Measurements from ENCODE around the gene FCN3.

FCN3 gene

GRCh38 chr1:27366411-27367159, 8.0 kb downstream of the FCN3 start, which contains the start of gene MAP3K6:
Gene MAP3K6 (minus strand): TSS chr1:27366961. CDS start chr1:27366597, 364 bp downstream.
- TF ChIP-seq SPI1 (IDR thresholded peaks at IDR 0.05; ENCODE audit: low read depth, low read length): no peak
- no peak for TF ChIP-seq PAX5 (IDR thresholded peaks at IDR 0.05; ENCODE audit: insufficient read depth, low read length, severe bottlenecking)
- no peak for TF ChIP-seq POLR2A (IDR thresholded peaks at IDR 0.05; ENCODE audit: low read depth, low read length)
- TF ChIP-seq TAF1 (IDR thresholded peaks at IDR 0.05; ENCODE audit: low read depth, low read length): no peak
- no peak for TF ChIP-seq POU2F2 (IDR thresholded peaks at IDR 0.05; ENCODE audit: low read depth, low read length)
- TF ChIP-seq POLR2AphosphoS5 (IDR thresholded peaks at IDR 0.05; ENCODE audit: low read depth, low read length): no peak
- FAIRE-seq: peak; percentile 66
- DNase-seq (ENCODE audit: insufficient read length, low spot score): peak; percentile 59

- FAIRE-seq (peak; percentile 28), DNase-seq (ENCODE audit: insufficient read length, low spot score) (peak; percentile 66)
- TF ChIP-seq SPI1 (IDR thresholded peaks at IDR 0.05; ENCODE audit: low read depth, low read length) (no peak), POLR2AphosphoS5 (IDR thresholded peaks at IDR 0.05; ENCODE audit: low read depth, low read length) (no peak), PAX5 (IDR thresholded peaks at IDR 0.05; ENCODE audit: insufficient read depth, low read length, severe bottlenecking) (no peak), TAF1 (IDR thresholded peaks at IDR 0.05; ENCODE audit: low read depth, low read length) (no peak), POLR2A (IDR thresholded peaks at IDR 0.05; ENCODE audit: low read depth, low read length) (no peak), POU2F2 (IDR thresholded peaks at IDR 0.05; ENCODE audit: low read depth, low read length) (no peak)
These were observed 8.6 kb downstream of the FCN3 start for GRCh38 chr1:27366113-27366410.

GRCh38 chr1:27365372-27366112, 9.1 kb downstream of the FCN3 start:
- no peak for TF ChIP-seq SPI1 (IDR thresholded peaks at IDR 0.05; ENCODE audit: low read depth, low read length)
- TF ChIP-seq POLR2A (IDR thresholded peaks at IDR 0.05; ENCODE audit: low read depth, low read length): peak; percentile 33; the same call in 1 of the 2 replicates
- TF ChIP-seq TAF1 (IDR thresholded peaks at IDR 0.05; ENCODE audit: low read depth, low read length): no peak
- DNase-seq (ENCODE audit: insufficient read length, low spot score) (peak; percentile 92), FAIRE-seq (peak; percentile 87)

- no peak for TF ChIP-seq POLR2AphosphoS5 (IDR thresholded peaks at IDR 0.05; ENCODE audit: low read depth, low read length)
- no peak for TF ChIP-seq POLR2A (IDR thresholded peaks at IDR 0.05; ENCODE audit: low read depth, low read length)
- no peak for TF ChIP-seq POU2F2 (IDR thresholded peaks at IDR 0.05; ENCODE audit: low read depth, low read length)
- TF ChIP-seq TAF1 (IDR thresholded peaks at IDR 0.05; ENCODE audit: low read depth, low read length): no peak
- TF ChIP-seq SPI1 (IDR thresholded peaks at IDR 0.05; ENCODE audit: low read depth, low read length): no peak
- no peak for TF ChIP-seq PAX5 (IDR thresholded peaks at IDR 0.05; ENCODE audit: insufficient read depth, low read length, severe bottlenecking)
- DNase-seq (ENCODE audit: insufficient read length, low spot score): no peak
- no peak for FAIRE-seq
These were observed 9.8 kb downstream of the FCN3 start for GRCh38 chr1:27364696-27365371.

GRCh38 chr1:27363766-27364695, 10.6 kb downstream of the FCN3 start:
- no peak for FAIRE-seq
- DNase-seq (ENCODE audit: insufficient read length, low spot score): no peak
- no peak for TF ChIP-seq POU2F2 (IDR thresholded peaks at IDR 0.05; ENCODE audit: low read depth, low read length)
- TF ChIP-seq POLR2AphosphoS5 (IDR thresholded peaks at IDR 0.05; ENCODE audit: low read depth, low read length): no peak
- no peak for TF ChIP-seq TAF1 (IDR thresholded peaks at IDR 0.05; ENCODE audit: low read depth, low read length)
- no peak for TF ChIP-seq POLR2A (IDR thresholded peaks at IDR 0.05; ENCODE audit: low read depth, low read length)
- TF ChIP-seq PAX5 (IDR thresholded peaks at IDR 0.05; ENCODE audit: insufficient read depth, low read length, severe bottlenecking): no peak
- no peak for TF ChIP-seq SPI1 (IDR thresholded peaks at IDR 0.05; ENCODE audit: low read depth, low read length)

GRCh38 chr1:27361553-27361952, 13.1 kb downstream of the FCN3 start:
- FAIRE-seq: no peak
- no peak for DNase-seq (ENCODE audit: insufficient read length, low spot score)
- TF ChIP-seq POLR2A (IDR thresholded peaks at IDR 0.05; ENCODE audit: low read depth, low read length) (no peak), POU2F2 (IDR thresholded peaks at IDR 0.05; ENCODE audit: low read depth, low read length) (no peak), PAX5 (IDR thresholded peaks at IDR 0.05; ENCODE audit: insufficient read depth, low read length, severe bottlenecking) (no peak), POLR2AphosphoS5 (IDR thresholded peaks at IDR 0.05; ENCODE audit: low read depth, low read length) (no peak), TAF1 (IDR thresholded peaks at IDR 0.05; ENCODE audit: low read depth, low read length) (no peak), SPI1 (IDR thresholded peaks at IDR 0.05; ENCODE audit: low read depth, low read length) (no peak)

- FAIRE-seq (no peak), DNase-seq (ENCODE audit: insufficient read length, low spot score) (no peak)
- no peak for TF ChIP-seq SPI1 (IDR thresholded peaks at IDR 0.05; ENCODE audit: low read depth, low read length)
- no peak for TF ChIP-seq POLR2A (IDR thresholded peaks at IDR 0.05; ENCODE audit: low read depth, low read length)
- no peak for TF ChIP-seq POU2F2 (IDR thresholded peaks at IDR 0.05; ENCODE audit: low read depth, low read length)
- TF ChIP-seq TAF1 (IDR thresholded peaks at IDR 0.05; ENCODE audit: low read depth, low read length): no peak
- no peak for TF ChIP-seq POLR2AphosphoS5 (IDR thresholded peaks at IDR 0.05; ENCODE audit: low read depth, low read length)
- TF ChIP-seq PAX5 (IDR thresholded peaks at IDR 0.05; ENCODE audit: insufficient read depth, low read length, severe bottlenecking): no peak
These were observed 13.6 kb downstream of the FCN3 start for GRCh38 chr1:27361044-27361402.

- DNase-seq (ENCODE audit: insufficient read length, low spot score) (no peak), FAIRE-seq (peak; percentile 69)
- TF ChIP-seq TAF1 (IDR thresholded peaks at IDR 0.05; ENCODE audit: low read depth, low read length) (no peak), PAX5 (IDR thresholded peaks at IDR 0.05; ENCODE audit: insufficient read depth, low read length, severe bottlenecking) (no peak), SPI1 (IDR thresholded peaks at IDR 0.05; ENCODE audit: low read depth, low read length) (peak; percentile 57; the same call in 1 of the 2 replicates), POU2F2 (IDR thresholded peaks at IDR 0.05; ENCODE audit: low read depth, low read length) (0 out of 2 replicates have a peak, but pooled peaks have one; percentile 56), POLR2A (IDR thresholded peaks at IDR 0.05; ENCODE audit: low read depth, low read length) (no peak), POLR2AphosphoS5 (IDR thresholded peaks at IDR 0.05; ENCODE audit: low read depth, low read length) (no peak)
These were observed 14.2 kb downstream of the FCN3 start for GRCh38 chr1:27360159-27361043.
